ENCODE measurements around the gene STX19.

Gene STX19

DNA sequence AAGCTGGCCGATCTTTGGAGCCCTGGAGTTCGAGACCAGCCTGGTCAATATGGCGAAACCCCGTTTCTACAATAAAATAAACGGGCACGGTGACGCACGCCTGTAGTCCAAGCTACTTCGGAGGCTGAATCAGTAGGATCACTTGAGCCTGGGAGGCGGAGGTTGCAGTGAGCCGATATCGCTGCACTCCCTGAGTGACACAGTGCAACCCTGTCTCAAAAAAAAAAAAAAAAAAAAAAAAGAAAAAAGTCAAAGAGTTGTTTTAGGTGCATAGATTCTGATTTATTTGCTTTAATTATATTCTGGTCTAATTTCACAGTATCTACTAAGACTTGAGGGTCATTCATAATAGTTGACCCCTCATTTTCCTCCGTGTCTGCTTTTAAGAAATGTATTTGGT is 46.7 kb downstream of the STX19 start:
- Histone ChIP-seq H2BK5ac (ENCODE audit: low read length) (no peak overlapping the region), H4K5ac (ENCODE audit: low read length) (no peak overlapping the region), H3K27ac (ENCODE audit: low read depth, low read length) (no peak overlapping the region), H3K23ac (ENCODE audit: low read length) (no peak overlapping the region), H3K4me3 (ENCODE audit: low read length) (no peak overlapping the region), H2BK15ac (replicated peaks; ENCODE audit: low read depth) (no peak overlapping the region), H3K79me1 (ENCODE audit: low read length) (peaks cover 2% of the 10 kb centered on the region), H3K56ac (ENCODE audit: low read length) (peak overlapping the region; percentile 59), H3K18ac (ENCODE audit: low read length) (no peak overlapping the region), H3K4ac (ENCODE audit: low read depth, low read length) (no peak overlapping the region), H4K8ac (ENCODE audit: low read depth, low read length) (no peak overlapping the region), H3K27me3 (ENCODE audit: insufficient read depth, low read length, poor library complexity) (no peaks in the 10 kb centered on the region), H3K79me2 (ENCODE audit: control insufficient read depth, insufficient read depth, low read length) (peaks cover 14% of the 10 kb centered on the region), H3K4me1 (ENCODE audit: control insufficient read depth, low read depth, low read length) (no peaks in the 10 kb centered on the region), H2BK120ac (ENCODE audit: low read depth, low read length) (no peak overlapping the region), H3K9ac (ENCODE audit: low read length) (peak overlapping the region; percentile 32), H3K4me2 (ENCODE audit: low read length) (peak overlapping the region; percentile 3), H3K36me3 (ENCODE audit: control insufficient read depth, insufficient read depth, low read length) (no peaks in the 10 kb centered on the region), H2AK5ac (ENCODE audit: low read length) (no peak overlapping the region)
- no peak for DNase-seq
- no CpG with 5 or more reads among the region's 13 CpGs for WGBS (ENCODE audit: extremely low coverage, insufficient coverage, low lambda C conversion rate)

DNA sequence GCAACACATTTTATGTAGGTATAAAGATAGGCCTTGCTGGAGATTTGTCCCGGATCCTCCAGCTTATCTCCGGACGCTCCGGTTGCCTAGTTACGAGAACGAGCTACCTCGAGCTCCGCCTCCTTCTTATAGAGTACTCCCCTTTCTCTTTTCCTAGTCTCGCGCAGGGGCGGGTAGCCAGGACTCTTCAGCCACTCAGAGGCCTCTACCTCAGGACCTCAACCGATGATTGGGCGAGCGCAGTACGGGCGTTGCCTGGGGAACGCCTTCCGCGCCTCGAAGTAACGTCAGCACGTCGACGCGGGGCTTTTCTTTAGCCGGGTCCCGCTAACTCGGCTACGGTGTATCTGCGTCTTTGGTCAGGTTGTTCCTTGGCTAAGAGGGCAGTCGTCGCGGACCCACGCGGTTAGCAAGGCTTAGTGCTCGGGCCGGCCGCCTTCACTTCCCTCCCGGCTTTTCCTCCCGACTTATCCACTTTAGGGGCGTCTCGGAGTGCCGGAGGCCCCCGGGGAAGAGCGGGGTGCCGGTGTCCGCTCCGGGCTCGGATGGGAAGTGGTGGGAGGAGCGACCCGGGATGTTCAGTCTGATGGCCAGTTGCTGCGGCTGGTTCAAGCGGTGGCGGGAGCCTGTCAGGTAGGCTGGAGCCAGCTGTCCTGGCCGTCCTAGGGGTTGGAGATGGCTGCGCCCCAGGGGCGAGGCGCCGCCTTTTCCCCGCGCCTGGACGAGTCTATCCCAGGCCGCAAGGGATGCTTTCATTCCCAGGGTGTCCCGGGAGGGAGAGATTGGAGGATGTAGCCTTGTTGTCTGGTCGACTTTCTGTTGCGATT is 48.3 kb downstream of the STX19 start, which contains the start of gene ARL13B:
TSS of gene ARL13B (plus strand) at position 306 of the 827 bp plus-strand sequence. CDS start at position 575, 269 bp downstream.
- WGBS (ENCODE audit: extremely low coverage, insufficient coverage, low lambda C conversion rate): no CpG with 5 or more reads among the region's 66 CpGs

DNA sequence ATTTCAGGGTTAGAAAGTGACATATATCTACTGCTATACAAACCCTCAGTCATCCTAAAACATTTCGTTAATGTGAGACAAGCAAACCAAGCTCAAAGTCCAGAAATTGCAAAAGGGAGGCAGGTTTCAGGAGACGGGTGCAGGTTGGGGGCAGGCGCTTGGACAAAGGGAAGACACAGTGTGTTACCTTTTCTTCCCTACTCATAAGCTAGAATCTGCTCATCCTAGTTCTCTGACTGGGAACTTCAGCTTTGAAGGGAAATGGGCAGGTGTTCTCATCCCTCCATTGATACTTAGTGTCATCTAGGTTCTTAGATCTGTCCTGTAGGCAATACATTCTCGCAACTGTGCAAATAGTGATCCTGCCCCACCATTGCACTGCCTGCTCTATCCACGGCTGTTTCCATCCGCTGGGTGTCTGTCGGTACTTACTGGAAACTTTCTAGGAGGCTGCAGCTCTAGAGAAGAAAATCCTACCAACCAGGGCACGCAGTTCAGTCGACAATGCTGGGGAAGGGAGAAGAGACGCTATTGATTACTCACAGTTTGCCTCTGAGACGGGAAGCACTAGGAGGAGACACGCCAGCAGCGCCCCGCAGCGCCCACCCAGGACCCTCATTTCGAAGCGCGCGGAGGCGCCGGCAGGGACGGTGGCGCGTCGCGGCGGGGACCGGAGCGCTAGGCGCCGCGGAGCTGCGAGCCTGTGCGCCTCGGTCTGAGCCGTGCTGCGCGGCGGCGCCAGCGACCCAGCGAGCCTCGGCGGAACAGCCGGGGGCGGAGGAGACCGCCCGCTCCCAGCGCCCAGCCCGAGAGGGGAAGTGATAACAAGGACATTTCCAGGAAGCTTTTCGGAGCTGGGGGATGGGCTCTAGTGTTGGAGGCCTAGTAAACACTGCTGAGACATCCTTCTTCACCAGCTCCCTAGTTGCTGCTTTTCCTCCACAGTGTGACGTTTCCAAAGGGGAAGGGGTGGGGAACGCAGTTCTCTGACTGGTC is 55.0 kb downstream of the STX19 start, which contains the start of gene PROS1:
TSS of gene PROS1 (minus strand) at position 766 of the 996 bp plus-strand sequence. CDS start at position 619, 147 bp downstream.
- DNase-seq: peak; percentile 95

More for the DNA sequence above, 48.3 kb downstream of the STX19 start, which contains the start of gene ARL13B:
- Histone ChIP-seq H2BK15ac (replicated peaks; ENCODE audit: low read depth) (no peak within 1 kb of the TSS), H3K36me3 (ENCODE audit: control insufficient read depth, insufficient read depth, low read length) (no peaks in the 10 kb centered on the region), H3K27ac (ENCODE audit: low read depth, low read length) (peak within 1 kb of the TSS; percentile 90), H3K4me3 (ENCODE audit: low read length) (peak within 1 kb of the TSS; percentile 84), H4K8ac (ENCODE audit: low read depth, low read length) (no peak within 1 kb of the TSS), H3K4ac (ENCODE audit: low read depth, low read length) (no peak within 1 kb of the TSS), H2BK120ac (ENCODE audit: low read depth, low read length) (no peak within 1 kb of the TSS), H2AK5ac (ENCODE audit: low read length) (no peak within 1 kb of the TSS), H3K56ac (ENCODE audit: low read length) (peak within 1 kb of the TSS; percentile 94), H3K18ac (ENCODE audit: low read length) (no peak within 1 kb of the TSS), H3K27me3 (ENCODE audit: insufficient read depth, low read length, poor library complexity) (no peaks in the 10 kb centered on the region), H3K4me1 (ENCODE audit: control insufficient read depth, low read depth, low read length) (no peaks in the 10 kb centered on the region), H3K79me2 (ENCODE audit: control insufficient read depth, insufficient read depth, low read length) (peaks cover 12% of the 10 kb centered on the region), H3K23ac (ENCODE audit: low read length) (no peak within 1 kb of the TSS), H4K5ac (ENCODE audit: low read length) (no peak within 1 kb of the TSS), H3K79me1 (ENCODE audit: low read length) (peaks cover 2% of the 10 kb centered on the region), H2BK5ac (ENCODE audit: low read length) (no peak within 1 kb of the TSS), H3K9ac (ENCODE audit: low read length) (peak within 1 kb of the TSS; percentile 80), H3K4me2 (ENCODE audit: low read length) (peak within 1 kb of the TSS; percentile 58)
- DNase-seq: peak; percentile 100

DNA sequence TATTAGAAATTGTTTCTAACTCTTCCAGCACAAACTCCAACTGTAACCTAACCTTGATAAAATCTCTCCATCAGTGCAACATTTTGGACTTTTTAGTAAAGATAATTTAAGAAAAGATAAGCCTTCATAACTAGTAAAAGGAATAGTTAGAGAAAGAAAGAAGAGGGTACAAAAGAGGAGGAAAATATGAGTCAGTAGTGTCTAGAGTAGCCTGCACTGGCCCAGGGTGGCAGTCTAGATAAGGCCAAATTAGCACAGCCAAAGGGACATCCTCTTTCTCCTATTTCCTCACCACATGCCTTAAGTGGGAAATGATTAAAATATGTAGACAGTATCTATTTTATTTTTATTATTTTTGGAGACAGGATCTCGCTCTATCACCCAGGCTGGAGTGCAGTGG is 58.4 kb downstream of the STX19 start:
- Histone ChIP-seq H3K79me2 (ENCODE audit: control insufficient read depth, insufficient read depth, low read length) (no peaks in the 10 kb centered on the region), H3K9ac (ENCODE audit: low read length) (no peak overlapping the region), H3K56ac (ENCODE audit: low read length) (no peak overlapping the region), H2BK5ac (ENCODE audit: low read length) (no peak overlapping the region), H3K36me3 (ENCODE audit: control insufficient read depth, insufficient read depth, low read length) (no peaks in the 10 kb centered on the region), H3K79me1 (ENCODE audit: low read length) (no peaks in the 10 kb centered on the region), H2AK5ac (ENCODE audit: low read length) (no peak overlapping the region), H4K5ac (ENCODE audit: low read length) (no peak overlapping the region), H4K8ac (ENCODE audit: low read depth, low read length) (no peak overlapping the region), H3K27ac (ENCODE audit: low read depth, low read length) (no peak overlapping the region), H3K23ac (ENCODE audit: low read length) (no peak overlapping the region), H2BK120ac (ENCODE audit: low read depth, low read length) (no peak overlapping the region), H3K4me1 (ENCODE audit: control insufficient read depth, low read depth, low read length) (peaks cover 2% of the 10 kb centered on the region), H3K4ac (ENCODE audit: low read depth, low read length) (no peak overlapping the region), H3K18ac (ENCODE audit: low read length) (no peak overlapping the region), H3K4me2 (ENCODE audit: low read length) (no peak overlapping the region), H3K4me3 (ENCODE audit: low read length) (no peak overlapping the region), H3K27me3 (ENCODE audit: insufficient read depth, low read length, poor library complexity) (no peaks in the 10 kb centered on the region), H2BK15ac (replicated peaks; ENCODE audit: low read depth) (no peak overlapping the region)
- WGBS (ENCODE audit: extremely low coverage, insufficient coverage, low lambda C conversion rate): no CpG with 5 or more reads among the region's 1 CpG
- no peak for DNase-seq

More for the DNA sequence above, 55.0 kb downstream of the STX19 start, which contains the start of gene PROS1:
- H3K4me1 ChIP-seq (ENCODE audit: control insufficient read depth, low read depth, low read length): peaks cover 2% of the 10 kb centered on the region
- peak within 1 kb of the TSS; percentile 76 for H3K23ac ChIP-seq (ENCODE audit: low read length)
- no peak within 1 kb of the TSS for H2BK120ac ChIP-seq (ENCODE audit: low read depth, low read length)
- H3K27ac ChIP-seq (ENCODE audit: low read depth, low read length): peak within 1 kb of the TSS; percentile 92
- peak within 1 kb of the TSS; percentile 55 for H3K4ac ChIP-seq (ENCODE audit: low read depth, low read length)
- H4K8ac ChIP-seq (ENCODE audit: low read depth, low read length): no peak within 1 kb of the TSS
- H3K27me3 ChIP-seq (ENCODE audit: insufficient read depth, low read length, poor library complexity): no peaks in the 10 kb centered on the region
- peak within 1 kb of the TSS; percentile 57 for H2BK5ac ChIP-seq (ENCODE audit: low read length)
- H2BK15ac ChIP-seq (replicated peaks; ENCODE audit: low read depth): no peak within 1 kb of the TSS
- peak within 1 kb of the TSS; percentile 46 for H3K18ac ChIP-seq (ENCODE audit: low read length)
- no CpG with 5 or more reads among the region's 53 CpGs for WGBS (ENCODE audit: extremely low coverage, insufficient coverage, low lambda C conversion rate)
- no peaks in the 10 kb centered on the region for H3K36me3 ChIP-seq (ENCODE audit: control insufficient read depth, insufficient read depth, low read length)
- peak within 1 kb of the TSS; percentile 56 for H3K9ac ChIP-seq (ENCODE audit: low read length)
- H4K5ac ChIP-seq (ENCODE audit: low read length): peak within 1 kb of the TSS; percentile 62
- no peaks in the 10 kb centered on the region for H3K79me2 ChIP-seq (ENCODE audit: control insufficient read depth, insufficient read depth, low read length)
- peak within 1 kb of the TSS; percentile 81 for H3K56ac ChIP-seq (ENCODE audit: low read length)
- no peak within 1 kb of the TSS for H2AK5ac ChIP-seq (ENCODE audit: low read length)
- H3K4me2 ChIP-seq (ENCODE audit: low read length): peak within 1 kb of the TSS; percentile 60
- H3K4me3 ChIP-seq (ENCODE audit: low read length): peak within 1 kb of the TSS; percentile 10
- no peaks in the 10 kb centered on the region for H3K79me1 ChIP-seq (ENCODE audit: low read length)

DNA sequence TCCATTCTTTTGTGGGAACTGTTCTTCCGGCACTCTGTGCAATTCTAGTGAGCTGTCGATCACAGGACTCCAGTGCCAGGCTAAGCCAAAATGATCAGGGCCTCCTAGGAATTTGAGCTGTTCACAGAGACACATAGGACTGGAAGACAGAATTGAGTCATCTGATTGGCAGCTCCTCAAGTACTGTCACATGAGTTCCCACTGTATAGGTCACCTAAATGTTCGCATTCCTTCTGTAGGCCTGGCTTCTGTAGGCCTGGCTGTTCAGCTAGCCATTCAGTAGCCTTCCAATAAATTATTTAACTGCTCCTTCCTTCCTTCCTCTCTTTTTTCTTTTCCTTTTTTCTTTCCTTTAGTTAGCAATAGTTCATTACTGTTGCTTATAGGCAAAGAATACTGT is 59.0 kb downstream of the STX19 start:
- Histone ChIP-seq H3K23ac (ENCODE audit: low read length) (no peak overlapping the region), H3K18ac (ENCODE audit: low read length) (no peak overlapping the region), H2BK5ac (ENCODE audit: low read length) (no peak overlapping the region), H3K27ac (ENCODE audit: low read depth, low read length) (no peak overlapping the region), H3K4me2 (ENCODE audit: low read length) (no peak overlapping the region), H3K56ac (ENCODE audit: low read length) (no peak overlapping the region), H3K79me1 (ENCODE audit: low read length) (no peaks in the 10 kb centered on the region), H3K4me1 (ENCODE audit: control insufficient read depth, low read depth, low read length) (peaks cover 2% of the 10 kb centered on the region), H3K36me3 (ENCODE audit: control insufficient read depth, insufficient read depth, low read length) (no peaks in the 10 kb centered on the region), H2BK15ac (replicated peaks; ENCODE audit: low read depth) (no peak overlapping the region), H3K27me3 (ENCODE audit: insufficient read depth, low read length, poor library complexity) (no peaks in the 10 kb centered on the region), H2BK120ac (ENCODE audit: low read depth, low read length) (no peak overlapping the region), H3K4ac (ENCODE audit: low read depth, low read length) (no peak overlapping the region), H3K79me2 (ENCODE audit: control insufficient read depth, insufficient read depth, low read length) (no peaks in the 10 kb centered on the region), H3K9ac (ENCODE audit: low read length) (no peak overlapping the region), H4K8ac (ENCODE audit: low read depth, low read length) (no peak overlapping the region), H4K5ac (ENCODE audit: low read length) (no peak overlapping the region), H2AK5ac (ENCODE audit: low read length) (no peak overlapping the region), H3K4me3 (ENCODE audit: low read length) (no peak overlapping the region)
- peak; percentile 46 for DNase-seq
- no CpG with 5 or more reads among the region's 3 CpGs for WGBS (ENCODE audit: extremely low coverage, insufficient coverage, low lambda C conversion rate)
